Mesodermal cell (in vitro differentiated cells): Measurements from ENCODE around the gene MAP2K3.
"Not testable (repeated sequence)": the region's sequence is repeated elsewhere in the genome, so short reads cannot be mapped to it uniquely, and the experiment has no call there.

Source experiments
- H3K27ac ChIP-seq: 2 replicates; pipeline ENCODE4 v1.7.0; 2013; ENCODE audit warnings: mild to moderate bottlenecking, low read depth, low read length, moderate library complexity; ENCODE audit not compliant: severe bottlenecking
- H3K36me3 ChIP-seq: 2 replicates; pipeline ENCODE4 v1.7.1; 2013; ENCODE audit warnings: mild to moderate bottlenecking, low read length, moderate library complexity; ENCODE audit not compliant: control insufficient read depth, insufficient read depth
- H3K4me1 ChIP-seq: one replicate; pipeline ENCODE4 v1.7.1; 2013; ENCODE audit warnings: mild to moderate bottlenecking, low read length; ENCODE audit not compliant: insufficient read depth, control insufficient read depth, poor library complexity, severe bottlenecking
- H3K4me3 ChIP-seq: 2 replicates; pipeline ENCODE4 v1.7.0; 2013; ENCODE audit warnings: low read length, control low read depth, mild to moderate bottlenecking; ENCODE audit not compliant: insufficient read depth, poor library complexity, severe bottlenecking; ENCODE audit errors: extremely low read depth
- H3K9me3 ChIP-seq: 2 replicates; pipeline ENCODE4 v1.7.1; 2013; ENCODE audit warnings: mild to moderate bottlenecking, low read length, moderate library complexity; ENCODE audit not compliant: control insufficient read depth
- WGBS, 2 experiments: methylation state at CpG; one replicate each; pipeline ENCODE4 v1.1.5; 2013; ENCODE audit warnings: missing lambda C conversion rate in 2 of 2; ENCODE audit not compliant: insufficient coverage in 2 of 2; 5-methylcytosine and 5-hydroxymethylcytosine counted together

The MAP2K3 gene

GRCh38 chr17:21339571-21339970, 55.1 kb downstream of the MAP2K3 start:
- H3K36me3 ChIP-seq, H3K27ac ChIP-seq, H3K9me3 ChIP-seq, H3K4me1 ChIP-seq, H3K4me3 ChIP-seq: not testable (repeated sequence)
- WGBS, 2 experiments: 79% methylated on average over 4 of the region's 11 CpGs; no CpG with 5 or more reads in 1 of the 2 experiments

DNA sequence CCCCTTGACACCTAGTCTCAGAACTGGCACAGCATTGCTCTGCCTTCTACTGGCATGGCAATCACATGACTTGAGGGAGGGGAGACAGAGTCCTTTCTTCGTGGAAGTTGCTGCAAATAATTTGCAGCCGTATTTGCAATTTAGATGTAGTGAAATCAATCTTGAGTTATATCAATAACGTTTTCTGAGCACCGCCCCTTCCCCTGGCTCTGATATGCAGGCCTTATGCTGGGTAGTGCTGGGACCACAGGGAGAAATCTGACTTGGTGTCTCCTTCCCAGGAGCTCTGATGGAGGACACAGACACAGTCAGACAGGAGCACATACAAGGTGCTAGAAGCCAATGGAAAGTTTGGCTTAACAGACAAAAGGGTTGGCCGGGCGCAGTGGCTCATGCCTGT, 55.9 kb downstream of the MAP2K3 start:
- not testable (repeated sequence) for H3K4me3 ChIP-seq, H3K36me3 ChIP-seq, H3K27ac ChIP-seq, H3K4me1 ChIP-seq, H3K9me3 ChIP-seq
- 88 to 89% methylated on average over 5 to 6 of the region's 6 CpGs for WGBS, 2 experiments

GRCh38 chr17:21341279-21341678, 56.8 kb downstream of the MAP2K3 start:
- not testable (repeated sequence) for H3K27ac ChIP-seq, H3K36me3 ChIP-seq, H3K9me3 ChIP-seq, H3K4me3 ChIP-seq, H3K4me1 ChIP-seq
- 44 to 78% methylated on average over 1 of the region's 4 CpGs for whole genome bisulfite sequencing, 2 experiments

DNA sequence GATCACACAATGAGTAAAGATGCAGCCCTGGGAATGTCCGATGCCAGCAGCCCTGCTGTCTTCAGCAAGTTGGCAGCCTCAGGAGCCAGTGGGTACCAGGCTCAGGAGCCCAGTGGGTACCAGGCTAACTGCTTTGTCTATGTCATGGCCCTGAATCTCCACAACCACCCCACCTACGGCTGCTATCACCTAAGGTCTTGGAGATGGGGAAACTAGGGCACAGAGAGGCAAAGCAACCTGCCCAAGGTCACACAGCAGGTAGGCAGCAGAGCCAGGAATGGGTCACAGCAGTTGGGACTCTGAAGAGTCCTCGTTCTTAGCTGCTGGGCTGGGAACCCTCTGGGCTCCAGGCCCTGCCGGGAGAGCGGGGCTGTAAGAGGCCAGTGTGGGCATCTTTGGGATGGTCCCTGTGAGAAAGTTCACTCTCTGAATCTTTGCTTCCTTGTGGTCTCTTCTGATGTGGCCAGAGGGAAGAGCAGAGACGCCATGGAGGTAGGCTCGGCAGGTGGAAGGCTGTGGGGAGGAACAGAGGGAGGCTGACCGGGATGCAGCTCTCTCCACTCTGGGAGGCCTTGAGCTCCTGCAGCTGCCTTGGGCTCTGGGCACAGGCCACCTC, 57.5 kb downstream of the MAP2K3 start:
- not testable (repeated sequence) for H3K4me3 ChIP-seq, H3K36me3 ChIP-seq, H3K9me3 ChIP-seq, H3K27ac ChIP-seq, H3K4me1 ChIP-seq
- WGBS, 2 experiments: 67 to 80% methylated on average over 4 to 6 of the region's 8 CpGs

DNA sequence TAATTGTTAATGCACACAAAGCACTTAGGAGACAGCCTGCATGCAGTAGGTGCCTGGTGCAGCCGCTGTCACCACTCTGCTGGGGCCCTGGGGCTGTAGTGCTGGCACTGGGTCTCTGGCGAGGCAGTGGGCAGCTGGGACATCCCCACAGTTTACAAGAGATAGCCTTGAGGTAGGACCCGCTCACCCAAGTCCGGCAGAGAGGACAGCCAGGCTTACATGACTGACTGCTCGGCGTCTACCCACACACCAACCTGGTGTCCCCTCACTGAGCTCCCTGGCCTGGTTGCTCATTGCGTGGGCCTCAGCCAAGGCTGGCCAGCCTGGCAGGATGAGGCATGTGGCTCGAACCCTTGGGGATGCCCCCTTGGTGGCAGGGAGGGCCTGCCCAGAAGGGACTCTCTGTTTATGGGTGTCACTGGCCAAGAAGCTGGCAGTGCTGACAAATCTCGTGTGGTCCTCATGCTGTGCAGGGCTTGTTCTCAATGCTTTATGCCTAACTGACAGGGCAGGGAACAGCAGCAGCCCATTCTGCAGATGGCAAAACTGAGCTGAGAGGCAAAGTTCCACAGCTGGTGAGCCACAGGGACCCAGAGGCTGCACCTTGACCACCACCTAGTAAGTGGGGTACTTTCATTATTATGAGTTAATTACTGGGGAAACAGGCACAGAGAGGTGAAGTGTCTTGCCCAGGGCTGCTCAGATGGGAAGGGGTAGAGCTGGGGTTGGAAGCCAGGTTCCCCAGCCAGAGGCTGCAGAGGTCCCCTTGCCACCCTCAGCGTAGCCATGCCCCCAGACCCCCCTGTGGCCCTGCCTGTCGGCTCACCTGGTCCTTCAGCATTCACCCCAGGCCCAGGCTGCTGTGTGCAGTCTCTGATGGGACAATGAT, 58.8 kb downstream of the MAP2K3 start:
- H3K36me3 ChIP-seq, H3K4me3 ChIP-seq: not testable (repeated sequence)
- 61 to 66% methylated on average over 5 to 6 of the region's 11 CpGs for WGBS, 2 experiments

GRCh38 chr17:21344801-21345200, 60.3 kb downstream of the MAP2K3 start:
- H3K4me1 ChIP-seq, H3K27ac ChIP-seq, H3K9me3 ChIP-seq, H3K4me3 ChIP-seq, H3K36me3 ChIP-seq: not testable (repeated sequence)
- 60 to 81% methylated on average over 1 to 3 of the region's 4 CpGs for WGBS, 2 experiments

More for the DNA sequence above, 58.8 kb downstream of the MAP2K3 start:
- not testable (repeated sequence) for H3K4me1 ChIP-seq, H3K27ac ChIP-seq, H3K9me3 ChIP-seq

- H3K36me3 ChIP-seq: no peaks in the 10 kb centered on the region
- H3K27ac ChIP-seq: no peak overlapping the region
- no peaks in the 10 kb centered on the region for H3K4me1 ChIP-seq
- H3K9me3 ChIP-seq: no peaks in the 10 kb centered on the region
- no peak overlapping the region for H3K4me3 ChIP-seq
- WGBS, 2 experiments: 68 to 86% methylated on average over 4 to 9 of the region's 10 CpGs
These were observed 60.7 kb downstream of the MAP2K3 start for GRCh38 chr17:21345236-21345635.

GRCh38 chr17:21346107-21346506, 61.6 kb downstream of the MAP2K3 start:
- not testable (repeated sequence) for H3K27ac ChIP-seq, H3K36me3 ChIP-seq, H3K4me1 ChIP-seq, H3K9me3 ChIP-seq, H3K4me3 ChIP-seq
- no CpG with 5 or more reads among the region's 2 CpGs for WGBS, 2 experiments

DNA sequence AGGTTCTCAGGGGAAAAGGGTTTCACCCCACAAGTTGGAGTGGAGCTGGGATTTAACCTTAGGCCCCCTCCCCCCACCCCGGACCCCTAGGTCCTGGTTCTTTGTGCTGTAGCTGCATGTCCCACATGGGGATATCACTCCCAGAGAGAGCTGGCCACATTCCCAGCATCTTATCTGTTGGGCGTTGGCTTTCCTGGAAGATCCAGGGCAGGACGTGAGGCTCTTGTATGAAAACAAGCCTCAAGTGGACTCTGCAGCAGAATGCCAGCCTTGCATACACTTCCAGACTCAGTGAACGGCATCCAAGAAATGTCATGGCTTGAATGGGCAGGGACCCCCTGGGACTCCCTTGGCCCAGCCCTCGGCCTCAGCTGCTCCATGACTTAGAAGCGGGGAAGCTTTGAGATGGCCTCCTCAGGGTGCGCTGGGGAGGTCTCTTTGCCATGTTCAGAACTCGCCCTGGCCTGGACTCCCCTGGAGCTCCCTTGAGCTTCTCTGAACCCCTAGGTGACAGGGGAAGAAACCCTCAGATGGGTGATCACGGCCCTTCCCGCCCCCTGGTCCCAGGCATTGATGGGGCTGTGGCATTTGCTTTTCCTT, 62.2 kb downstream of the MAP2K3 start:
- H3K4me3 ChIP-seq, H3K27ac ChIP-seq, H3K36me3 ChIP-seq, H3K9me3 ChIP-seq, H3K4me1 ChIP-seq: not testable (repeated sequence)
- 84 to 92% methylated on average over 2 to 5 of the region's 10 CpGs for WGBS, 2 experiments

- 92% methylated on average over 2 of the region's 6 CpGs; no CpG with 5 or more reads in 1 of the 2 experiments for WGBS, 2 experiments
- H3K9me3 ChIP-seq, H3K4me1 ChIP-seq, H3K36me3 ChIP-seq, H3K4me3 ChIP-seq, H3K27ac ChIP-seq: not testable (repeated sequence)
These were observed 63.1 kb downstream of the MAP2K3 start for GRCh38 chr17:21347660-21348059.
